Hepatocyte (in vitro differentiated cells): ENCODE data around the gene AVPI1. TPM values are rescaled to one million over a fixed set of nuclear protein-coding genes. Genes with fewer than 3 reads are reported as not detected.

Experiments
- DNase-seq: peaks from one replicate; pipeline ENCODE4 v3.0.0-alpha.2; 2016; ENCODE audit warnings: low spot score
- H2AFZ ChIP-seq: fragments of 200-600 bp; sonication (generic); 2 replicates; pipeline ENCODE4 v1.6.0; 2016; ENCODE audit warnings: antibody characterized with exemption, mild to moderate bottlenecking
- H3K27ac ChIP-seq: fragments of 200-600 bp; sonication (generic); 2 replicates; pipeline ENCODE4 v1.5.1; 2016; ENCODE audit warnings: mild to moderate bottlenecking
- H3K27me3 ChIP-seq: fragments of 200-600 bp; sonication (generic); 2 replicates; pipeline ENCODE4 v1.6.1; 2016
- H3K36me3 ChIP-seq: fragments of 200-600 bp; sonication (generic); replicated peaks from 2 replicates; pipeline ENCODE4 v1.5.1; 2016; ENCODE audit warnings: low read depth; ENCODE audit not compliant: insufficient read depth
- H3K4me1 ChIP-seq: fragments of 200-600 bp; sonication (generic); 2 replicates; pipeline ENCODE4 v1.5.1; 2016; ENCODE audit warnings: mild to moderate bottlenecking, moderate library complexity; ENCODE audit not compliant: insufficient read depth
- H3K4me2 ChIP-seq: fragments of 200-600 bp; sonication (generic); 2 replicates; pipeline ENCODE4 v1.6.0; 2016
- H3K4me3 ChIP-seq: fragments of 200-600 bp; sonication (generic); 2 replicates; pipeline ENCODE4 v1.5.1; 2016; ENCODE audit warnings: mild to moderate bottlenecking
- H3K79me2 ChIP-seq: fragments of 200-600 bp; sonication (generic); 2 replicates; pipeline ENCODE4 v1.6.0; 2017; ENCODE audit warnings: mild to moderate bottlenecking
- H3K9me2 ChIP-seq: fragments of 200-600 bp; sonication (generic); replicated peaks from 2 replicates; pipeline ENCODE4 v1.6.0; 2017; ENCODE audit warnings: mild to moderate bottlenecking; ENCODE audit not compliant: insufficient read depth
- H3K9me3 ChIP-seq: fragments of 200-600 bp; sonication (generic); 2 replicates; pipeline ENCODE4 v1.5.1; 2016; ENCODE audit warnings: low read depth, mild to moderate bottlenecking
- H4K20me1 ChIP-seq: fragments of 200-600 bp; sonication (generic); 2 replicates; pipeline ENCODE4 v1.6.0; 2016; ENCODE audit warnings: mild to moderate bottlenecking; ENCODE audit not compliant: insufficient read depth, poor library complexity, severe bottlenecking
- CTCF ChIP-seq: fragments of 200-600 bp; sonication (generic); IDR thresholded peaks from 2 replicates; pipeline ENCODE4 v1.5.1; 2016; ENCODE audit warnings: antibody characterized with exemption, mild to moderate bottlenecking; ENCODE audit not compliant: poor library complexity
- EZH2 ChIP-seq: fragments of 200-600 bp; sonication (generic); IDR thresholded peaks from 2 replicates; pipeline ENCODE4 v1.6.1; 2016; ENCODE audit warnings: antibody characterized with exemption, mild to moderate bottlenecking, borderline replicate concordance
- EZH2phosphoT487 ChIP-seq: fragments of 200-600 bp; sonication (generic); IDR thresholded peaks from one replicate; pipeline ENCODE4 v1.6.1; 2018; ENCODE audit warnings: antibody characterized with exemption, mild to moderate bottlenecking, low read depth, moderate library complexity; ENCODE audit not compliant: unreplicated experiment, severe bottlenecking
- WGBS: methylation state at CpG from one replicate; pipeline ENCODE4 v1.1.6; 2016; ENCODE audit warnings: low lambda C conversion rate; ENCODE audit errors: missing lambda C conversion rate; 5-methylcytosine and 5-hydroxymethylcytosine counted together
- polyA plus RNA-seq: library from polyadenylated mRNA; unstranded; fragments of >200 nt; fragmentation: Nextera tagmentation; extraction: Ambion mirVana; gene quantifications from 2 replicates; pipeline ENCODE4 v1.2.1, GENCODE V29; 2016
- total RNA-seq: library from RNA; depleted of rRNA; stranded (reverse); fragments of >200 nt; gene quantifications from 2 replicates; pipeline ENCODE4 v1.2.3, GENCODE V29; 2014

Gene AVPI1
- total and polyA plus RNA-seq, 2 experiments from 2014 or later: 26.4 to 34.1 TPM

- no peaks in the 10 kb centered on the region for H3K9me2 ChIP-seq
- H3K27ac ChIP-seq: no peak overlapping the region
- no peaks in the 10 kb centered on the region for H3K27me3 ChIP-seq
- H3K9me3 ChIP-seq: no peaks in the 10 kb centered on the region
- WGBS: 84% methylated on average over 11 of the region's 11 CpGs
- no peaks in the 10 kb centered on the region for H3K79me2 ChIP-seq
- H3K4me2 ChIP-seq: no peak overlapping the region
- H3K36me3 ChIP-seq: no peaks in the 10 kb centered on the region
- H3K4me3 ChIP-seq: no peak overlapping the region
- no peaks in the 10 kb centered on the region for H4K20me1 ChIP-seq
- no peak overlapping the region for H2AFZ ChIP-seq
- no peaks in the 10 kb centered on the region for H3K4me1 ChIP-seq
- TF ChIP-seq EZH2phosphoT487: no peak
- no peak for TF ChIP-seq EZH2
- TF ChIP-seq CTCF: no peak
- DNase-seq: no peak
These were observed 20.3 kb upstream of the AVPI1 start for GRCh38 chr10:97707134-97707861.

GRCh38 chr10:97705006-97705670 is 18.1 kb upstream of the AVPI1 start:
- H2AFZ ChIP-seq: no peak overlapping the region
- WGBS: 87% methylated on average over 3 of the region's 3 CpGs
- H3K27ac ChIP-seq: no peak overlapping the region
- H3K4me1 ChIP-seq: no peaks in the 10 kb centered on the region
- no peak overlapping the region for H3K4me2 ChIP-seq
- H3K79me2 ChIP-seq: no peaks in the 10 kb centered on the region
- H3K9me2 ChIP-seq: no peaks in the 10 kb centered on the region
- no peaks in the 10 kb centered on the region for H3K27me3 ChIP-seq
- no peaks in the 10 kb centered on the region for H4K20me1 ChIP-seq
- TF ChIP-seq EZH2phosphoT487: no peak
- TF ChIP-seq EZH2: no peak
- TF ChIP-seq CTCF: no peak
- H3K4me3 ChIP-seq: no peak overlapping the region
- no peaks in the 10 kb centered on the region for H3K9me3 ChIP-seq
- H3K36me3 ChIP-seq: no peaks in the 10 kb centered on the region
- DNase-seq: no peak

GRCh38 chr10:97704341-97704740 is 17.3 kb upstream of the AVPI1 start:
- no peaks in the 10 kb centered on the region for H3K4me1 ChIP-seq
- no peak for DNase-seq
- H2AFZ ChIP-seq: no peak overlapping the region
- 67% methylated on average over 1 of the region's 1 CpG for WGBS
- no peak overlapping the region for H3K4me3 ChIP-seq
- H3K79me2 ChIP-seq: no peaks in the 10 kb centered on the region
- H3K9me3 ChIP-seq: no peaks in the 10 kb centered on the region
- TF ChIP-seq EZH2phosphoT487: no peak
- no peak for TF ChIP-seq EZH2
- no peak for TF ChIP-seq CTCF
- H3K27ac ChIP-seq: no peak overlapping the region
- H3K27me3 ChIP-seq: no peaks in the 10 kb centered on the region
- H4K20me1 ChIP-seq: no peaks in the 10 kb centered on the region
- no peaks in the 10 kb centered on the region for H3K9me2 ChIP-seq
- H3K36me3 ChIP-seq: no peaks in the 10 kb centered on the region
- H3K4me2 ChIP-seq: no peak overlapping the region
